NB4 (cell line): ENCODE results near the gene BCL11B.

Experiments used
- DNase-seq: peaks from one replicate; pipeline ENCODE4 v3.0.0; 2010; ENCODE audit warnings: low read depth
- H3K4me3 ChIP-seq: one replicate; pipeline ENCODE4 v1.5.1; 2011; ENCODE audit warnings: mild to moderate bottlenecking, low read depth, low read length, moderate library complexity
- CTCF ChIP-seq: IDR thresholded peaks from one replicate; pipeline ENCODE4 v1.5.1; 2012; ENCODE audit warnings: low read depth, low read length
- MAX ChIP-seq: IDR thresholded peaks from 2 replicates; pipeline ENCODE4 v1.6.1; 2011; ENCODE audit warnings: low read depth, low read length
- MYC ChIP-seq: IDR thresholded peaks from 2 replicates; pipeline ENCODE4 v1.6.1; 2011; ENCODE audit warnings: low read depth, low read length
- POLR2A ChIP-seq: IDR thresholded peaks from 2 replicates; pipeline ENCODE4 v1.6.1; 2011; ENCODE audit warnings: mild to moderate bottlenecking; ENCODE audit not compliant: insufficient read length; ENCODE audit errors: extremely low read depth

Gene BCL11B

GRCh38 chr14:99252443-99252939 is 19.5 kb downstream of the BCL11B start:
- no peak for DNase-seq
- no peak overlapping the region for H3K4me3 ChIP-seq
- TF ChIP-seq CTCF, result no peak
- TF ChIP-seq POLR2A, result no peak
- no peak for TF ChIP-seq MAX
- TF ChIP-seq MYC, result no peak

DNA sequence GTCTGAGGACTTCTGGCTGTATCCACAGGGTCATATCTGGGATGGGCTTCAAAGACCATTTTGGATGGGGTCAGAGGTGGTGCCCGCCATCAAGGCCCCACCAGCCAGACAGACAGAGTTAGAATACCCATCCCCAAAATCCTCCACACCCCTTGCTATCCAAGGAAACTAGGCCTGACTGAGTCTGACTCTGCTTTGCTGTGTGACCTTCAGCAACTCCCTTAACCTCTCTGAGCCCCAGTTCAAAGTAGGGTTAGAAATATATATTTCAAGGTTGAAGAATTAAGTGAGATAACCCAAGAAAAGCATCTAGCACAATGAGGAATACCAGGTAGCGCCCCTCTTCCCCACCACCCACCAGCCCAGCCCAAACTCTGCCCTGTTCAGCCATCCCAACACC is 20.3 kb downstream of the BCL11B start:
- no peak overlapping the region for H3K4me3 ChIP-seq
- TF ChIP-seq MYC, result no peak
- no peak for TF ChIP-seq MAX
- no peak for TF ChIP-seq POLR2A
- no peak for TF ChIP-seq CTCF
- DNase-seq, result no peak

DNA sequence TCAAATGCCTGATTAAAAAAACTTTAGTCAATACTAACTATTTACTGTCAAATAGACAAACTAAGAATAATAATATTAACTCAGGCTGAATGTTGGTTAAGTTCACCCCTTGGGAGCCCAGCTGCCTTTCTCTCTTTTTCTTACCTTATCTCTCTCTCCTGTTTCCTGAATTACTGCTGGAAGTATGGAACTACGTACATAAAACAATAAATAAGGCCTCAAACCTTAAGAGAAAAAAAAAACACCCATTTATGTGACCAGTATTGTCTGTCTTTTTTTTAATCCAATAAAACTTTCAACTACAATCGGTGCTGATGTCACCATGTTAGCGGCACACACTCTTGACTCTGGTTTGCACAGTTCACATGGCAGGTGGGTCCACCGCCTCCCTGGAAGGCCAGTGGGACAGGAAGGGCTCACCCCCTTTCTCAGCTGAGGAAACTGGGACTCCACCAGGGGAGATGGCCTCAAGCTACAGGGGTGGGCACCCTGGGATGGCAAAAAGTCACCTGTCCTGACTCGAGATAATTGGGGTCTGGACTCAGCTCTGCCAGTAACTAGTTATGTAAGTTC is 21.3 kb downstream of the BCL11B start:
- DNase-seq, result no peak
- no peak overlapping the region for H3K4me3 ChIP-seq
- no peak for TF ChIP-seq CTCF
- no peak for TF ChIP-seq MAX
- TF ChIP-seq MYC, result no peak
- no peak for TF ChIP-seq POLR2A

DNA sequence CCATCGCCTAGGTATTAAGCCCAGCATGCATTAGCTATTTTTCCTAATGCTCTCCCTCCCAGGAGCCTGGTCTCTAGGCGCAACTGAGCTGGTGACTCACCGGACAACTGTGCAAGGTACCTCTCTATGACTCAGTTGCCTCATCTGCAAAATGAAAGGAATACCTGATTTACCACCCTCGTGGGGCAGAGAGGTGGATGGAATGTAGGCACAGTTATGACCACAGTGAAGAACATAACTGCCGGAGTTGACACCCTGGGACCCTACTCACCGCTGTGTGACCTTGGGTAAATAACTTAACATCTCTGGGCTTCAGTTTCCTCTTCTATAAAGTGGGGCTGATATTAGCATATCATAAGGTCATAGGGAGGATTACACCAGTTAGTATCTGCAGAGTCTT is 22.6 kb downstream of the BCL11B start:
- H3K4me3 ChIP-seq, result no peak overlapping the region
- no peak for TF ChIP-seq MYC
- no peak for TF ChIP-seq MAX
- TF ChIP-seq POLR2A, result no peak
- TF ChIP-seq CTCF, result no peak

DNA sequence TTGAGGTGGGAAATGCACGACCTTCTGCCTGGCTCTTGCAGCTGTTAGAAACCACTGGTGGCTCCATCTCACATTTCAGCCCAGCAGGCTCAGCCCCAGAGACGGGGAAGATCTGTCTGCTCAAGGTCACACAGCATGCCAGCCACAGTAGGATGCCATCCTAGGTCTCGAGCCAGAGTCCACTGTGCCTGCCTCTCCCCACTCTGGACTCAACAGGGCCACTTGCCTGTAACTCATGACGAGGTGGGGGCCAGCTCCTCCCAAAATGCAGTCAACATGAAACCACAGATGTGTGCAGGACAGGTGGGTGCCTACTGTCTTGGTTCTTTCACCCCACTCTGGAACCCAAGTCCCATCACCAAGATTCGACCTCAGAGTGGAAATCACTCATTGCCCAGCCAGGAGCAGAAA is 23.2 kb downstream of the BCL11B start:
- no peak for TF ChIP-seq MYC
- no peak for TF ChIP-seq POLR2A
- TF ChIP-seq MAX, result no peak
- TF ChIP-seq CTCF, result no peak
- H3K4me3 ChIP-seq, result no peak overlapping the region
- DNase-seq, result no peak

More for the DNA sequence above, 22.6 kb downstream of the BCL11B start:
- no peak for DNase-seq

GRCh38 chr14:99247772-99248171 is 24.2 kb downstream of the BCL11B start:
- no peak for DNase-seq
- no peak overlapping the region for H3K4me3 ChIP-seq
- TF ChIP-seq MYC (no peak), POLR2A (no peak), MAX (no peak), CTCF (no peak)
